Neural cell (in vitro differentiated cells): ENCODE results near the gene PCED1B. TPM values are rescaled to one million over a fixed set of nuclear protein-coding genes. Genes with fewer than 3 reads are reported as not detected.

Experiments used
- H2AFZ ChIP-seq: fragments of 200-600, 300-800 bp; sonication (generic), shearing (Covaris generic); 2 replicates; pipeline ENCODE4 v1.6.0; 2014; ENCODE audit warnings: low read depth, mild to moderate bottlenecking, antibody characterized with exemption, low read length, moderate library complexity
- H3F3A ChIP-seq: fragments of 200-600 bp; shearing (Covaris generic); 2 replicates; pipeline ENCODE4 v1.6.1; 2016; ENCODE audit warnings: mild to moderate bottlenecking, moderate library complexity, mixed read lengths, antibody characterized with exemption, low read length; ENCODE audit not compliant: insufficient read depth, poor library complexity, severe bottlenecking
- H3K27ac ChIP-seq: fragments of 200-600, 300-800 bp; sonication (generic), shearing (Covaris generic); 2 replicates; pipeline ENCODE4 v1.5.1; 2014; ENCODE audit warnings: mild to moderate bottlenecking, low read length, moderate library complexity
- H3K27me3 ChIP-seq: fragments of 300-800, 200-600 bp; sonication (generic), shearing (Covaris generic); 2 replicates; pipeline ENCODE4 v1.6.0; 2014; ENCODE audit warnings: mild to moderate bottlenecking, low read depth, low read length, moderate library complexity; ENCODE audit not compliant: insufficient read depth
- H3K36me3 ChIP-seq: fragments of 300-800, 200-600 bp; sonication (generic), shearing (Covaris generic); 2 replicates; pipeline ENCODE4 v1.5.1; 2014; ENCODE audit warnings: mild to moderate bottlenecking, antibody characterized with exemption, low read length, moderate library complexity; ENCODE audit not compliant: insufficient read depth
- H3K4me2 ChIP-seq: fragments of 300-800, 200-600 bp; sonication (generic), shearing (Covaris generic); 2 replicates; pipeline ENCODE4 v1.6.0; 2014; ENCODE audit warnings: mild to moderate bottlenecking, low read length
- H3K4me3 ChIP-seq: fragments of 300-800, 200-600 bp; sonication (generic), shearing (Covaris generic); 2 replicates; pipeline ENCODE4 v1.5.1; 2014; ENCODE audit warnings: mild to moderate bottlenecking, low read length, moderate library complexity
- H3K79me2 ChIP-seq: fragments of 200-600 bp; shearing (Covaris generic); replicated peaks from 2 replicates; pipeline ENCODE4 v1.6.0; 2014; ENCODE audit warnings: mild to moderate bottlenecking, low read length, moderate library complexity; ENCODE audit not compliant: insufficient read depth
- H3K9ac ChIP-seq: fragments of 300-800, 200-600 bp; sonication (generic), shearing (Covaris generic); 2 replicates; pipeline ENCODE4 v1.6.1; 2016; ENCODE audit warnings: mild to moderate bottlenecking, low read length, mixed read lengths
- H3K9me2 ChIP-seq: fragments of 200-600 bp; shearing (Covaris generic); 2 replicates; pipeline ENCODE4 v1.6.1; 2016; ENCODE audit warnings: mild to moderate bottlenecking, low read length, mixed read lengths; ENCODE audit not compliant: insufficient read depth
- H3K9me3 ChIP-seq: fragments of 200-600, 300-800 bp; sonication (generic), shearing (Covaris generic); 2 replicates; pipeline ENCODE4 v1.6.1; 2016; ENCODE audit warnings: mild to moderate bottlenecking, mixed run types, low read length, moderate library complexity, mixed read lengths
- H4K20me1 ChIP-seq: fragments of 200-600 bp; shearing (Covaris generic); 2 replicates; pipeline ENCODE4 v1.6.1; 2016; ENCODE audit warnings: mild to moderate bottlenecking, mixed run types; ENCODE audit not compliant: insufficient read depth
- CTCF ChIP-seq: fragments of 450-650 bp; IDR thresholded peaks from 2 replicates; pipeline ENCODE4 v1.5.1; 2014; ENCODE audit warnings: antibody characterized with exemption, mild to moderate bottlenecking, moderate library complexity; ENCODE audit not compliant: poor library complexity, severe bottlenecking
- EP300 ChIP-seq: fragments of 450-650 bp; conservative IDR thresholded peaks from 2 replicates; pipeline ENCODE4 v1.6.1; 2014; ENCODE audit warnings: antibody characterized with exemption, mild to moderate bottlenecking, moderate library complexity; ENCODE audit not compliant: poor library complexity, severe bottlenecking
- EZH2 ChIP-seq: fragments of 200-600, 300-800 bp; shearing (Covaris generic), sonication (generic); IDR thresholded peaks from 2 replicates; pipeline ENCODE4 v1.6.1; 2014; ENCODE audit warnings: antibody characterized with exemption, low read length, borderline replicate concordance, mild to moderate bottlenecking; ENCODE audit not compliant: insufficient read depth, poor library complexity, severe bottlenecking
- MXI1 ChIP-seq: fragments of 450-650 bp; conservative IDR thresholded peaks from 2 replicates; pipeline ENCODE4 v1.6.1; 2014; ENCODE audit warnings: antibody characterized with exemption, mild to moderate bottlenecking; ENCODE audit not compliant: poor library complexity, severe bottlenecking
- POLR2AphosphoS5 ChIP-seq: IDR thresholded peaks from 2 replicates; pipeline ENCODE4 v1.6.1; 2012
- RAD21 ChIP-seq: fragments of 450-650 bp; conservative IDR thresholded peaks from 2 replicates; pipeline ENCODE4 v1.6.1; 2014; ENCODE audit warnings: antibody characterized with exemption, mild to moderate bottlenecking, moderate library complexity
- REST ChIP-seq: IDR thresholded peaks from 2 replicates; pipeline ENCODE4 v1.6.1; 2012; ENCODE audit warnings: borderline replicate concordance
- SMC3 ChIP-seq: fragments of 450-650 bp; conservative IDR thresholded peaks from 2 replicates; pipeline ENCODE4 v1.6.1; 2014; ENCODE audit warnings: antibody characterized with exemption, mild to moderate bottlenecking, moderate library complexity; ENCODE audit not compliant: poor library complexity
- TAF1 ChIP-seq: IDR thresholded peaks from 2 replicates; pipeline ENCODE4 v1.6.1; 2012; ENCODE audit warnings: low read depth
- polyA plus RNA-seq: library from polyadenylated mRNA; depleted of rRNA; stranded (reverse); fragments of >200 nt; gene quantifications from 2 replicates; pipeline ENCODE4 v1.2.3, GENCODE V29; 2014

The PCED1B gene
- polyA plus RNA-seq, 1 donor from 2014 or later: not detected

GRCh38 chr12:47244835-47245234, 165.4 kb downstream of the PCED1B start:
- H3F3A ChIP-seq: no peaks in the 10 kb centered on the region
- no peak overlapping the region for H3K27ac ChIP-seq
- H3K4me2 ChIP-seq: no peak overlapping the region
- no peak overlapping the region for H2AFZ ChIP-seq
- H3K9ac ChIP-seq: no peak overlapping the region
- H4K20me1 ChIP-seq: no peaks in the 10 kb centered on the region
- TF ChIP-seq EP300 (no peak), RAD21 (no peak), MXI1 (no peak), TAF1 (no peak), POLR2AphosphoS5 (no peak), SMC3 (no peak), EZH2 (no peak), REST (no peak), CTCF (no peak)
- no peaks in the 10 kb centered on the region for H3K36me3 ChIP-seq
- H3K4me3 ChIP-seq: no peak overlapping the region
- H3K27me3 ChIP-seq: no peaks in the 10 kb centered on the region
- no peaks in the 10 kb centered on the region for H3K79me2 ChIP-seq
- H3K9me3 ChIP-seq: no peaks in the 10 kb centered on the region
- H3K9me2 ChIP-seq: no peaks in the 10 kb centered on the region

- TF ChIP-seq MXI1 (no peak), SMC3 (no peak), RAD21 (no peak), EP300 (no peak), EZH2 (no peak), REST (no peak), CTCF (no peak), TAF1 (no peak), POLR2AphosphoS5 (no peak)
- Histone ChIP-seq H3K9me2 (no peaks in the 10 kb centered on the region), H4K20me1 (no peaks in the 10 kb centered on the region), H3K79me2 (no peaks in the 10 kb centered on the region), H3K4me3 (no peak overlapping the region), H3K4me2 (no peak overlapping the region), H3F3A (no peaks in the 10 kb centered on the region), H3K27ac (no peak overlapping the region), H3K9ac (no peak overlapping the region), H3K9me3 (no peaks in the 10 kb centered on the region), H2AFZ (no peak overlapping the region), H3K36me3 (no peaks in the 10 kb centered on the region), H3K27me3 (no peaks in the 10 kb centered on the region)
Measured at GRCh38 chr12:47245623-47246022, 166.2 kb downstream of the PCED1B start.
